Gastroesophageal sphincter (tissue), 3 donors: ENCODE measurements around the gene MBOAT2.

ENCODE experiments used
- CTCF ChIP-seq, 4 experiments: fragments of 200-600 bp in 2 of 4; fragments of 450-650 bp in 2 of 4; sonication (generic) in 1 of 4; IDR thresholded peaks; one replicate each; pipeline ENCODE4 v1.5.1; 2017 to 2019; ENCODE audit warnings: antibody characterized with exemption in 4 of 4, mild to moderate bottlenecking in 2 of 4, moderate library complexity in 2 of 4
- POLR2AphosphoS5 ChIP-seq: sonication (generic); formaldehyde crosslinking; IDR thresholded peaks from one replicate; pipeline ENCODE4 v1.6.1; 2017; ENCODE audit warnings: antibody characterized with exemption

GRCh38 chr2:8892111-8892510 lies 111.4 kb downstream of the MBOAT2 start:
- TF ChIP-seq CTCF (IDR thresholded peaks at IDR 0.05) (no peak), POLR2AphosphoS5 (no peak)
